ENCODE results near the gene RTL10. TPM values are rescaled to one million over a fixed set of nuclear protein-coding genes. Genes with fewer than 3 reads are reported as not detected.

The RTL10 gene
- polyA plus RNA-seq, 1 of the 3 experiments (the other 2 are of a cell fraction) = 7.8 TPM

GRCh38 chr22:19878461-19879245 lies 24.0 kb upstream of the RTL10 start:
- ChIA-PET CTCF (interaction anchor here (0.6 to 6.1 kb wide), 6 partner anchors 11 to 147 kb away, joined by 3 to 64 read pairs (median 4); no protein-coding TSS in a partner anchor), POLR2A (no interaction called here)
- Histone ChIP-seq H2AFZ (ENCODE audit: low read depth) (no peak overlapping the region), H3K4me1 (ENCODE audit: control insufficient read depth in 1 of 2, insufficient read depth in 2 of 2, low read depth in 1 of 2, low read length in 1 of 2) (peaks cover 38 to 41% of the 10 kb centered on the region in 2 experiments; a peak in 3 of 4 replicates), H3K4me2 (no peak overlapping the region), H4K20me1 (ENCODE audit: insufficient read depth) (no peaks in the 10 kb centered on the region), H3K79me2 (ENCODE audit: insufficient read depth) (peaks cover 26% of the 10 kb centered on the region; the same call in 1 of the 2 replicates), H3K9ac (no peak overlapping the region), H3K36me3 (replicated peaks in 1 of 2; ENCODE audit: control insufficient read depth in 1 of 2, insufficient read depth in 2 of 2, low read length in 1 of 2) (no peaks in the 10 kb centered on the region), H3K27ac (ENCODE audit: low read depth in 2 of 2, low read length in 1 of 2) (no peak overlapping the region), H3K27me3 (ENCODE audit: insufficient read depth) (no peaks in the 10 kb centered on the region), H3K4me3 (ENCODE audit: low read depth in 2 of 2, low read length in 1 of 2) (no peak overlapping the region), H3K9me2 (no peaks in the 10 kb centered on the region), H3F3A (replicated peaks; ENCODE audit: insufficient read depth) (peaks cover 18% of the 10 kb centered on the region), H3K9me3 (no peaks in the 10 kb centered on the region)
- DNase-seq = peak; percentile 34
- 90% methylated on average over 12 of the region's 16 CpGs for WGBS (ENCODE audit: low lambda C conversion rate)
- no peak for TF ChIP-seq NFIC (IDR thresholded peaks at IDR 0.05; ENCODE audit: borderline replicate concordance)

GRCh38 chr22:19877626-19878339 lies 23.1 kb upstream of the RTL10 start:
- H3F3A ChIP-seq (replicated peaks; ENCODE audit: insufficient read depth) = peaks cover 18% of the 10 kb centered on the region
- no peak overlapping the region for H3K9ac ChIP-seq
- 79% methylated on average over 11 of the region's 20 CpGs for WGBS (ENCODE audit: low lambda C conversion rate)
- no peaks in the 10 kb centered on the region for H3K36me3 ChIP-seq (replicated peaks in 1 of 2; ENCODE audit: control insufficient read depth in 1 of 2, insufficient read depth in 2 of 2, low read length in 1 of 2)
- H4K20me1 ChIP-seq (ENCODE audit: insufficient read depth) = no peaks in the 10 kb centered on the region
- TF ChIP-seq ZBTB33 (IDR thresholded peaks at IDR 0.05; ENCODE audit: borderline replicate concordance, low read depth) = no peak
- no peak for TF ChIP-seq NFIC (IDR thresholded peaks at IDR 0.05; ENCODE audit: borderline replicate concordance)
- no peak for TF ChIP-seq USF1 (IDR thresholded peaks at IDR 0.05; ENCODE audit: borderline replicate concordance, low read depth)
- TF ChIP-seq CHD2 (IDR thresholded peaks at IDR 0.05; ENCODE audit: low read length, partially characterized antibody) = no peak
- no peak for TF ChIP-seq RFX5 (IDR thresholded peaks at IDR 0.05; ENCODE audit: low read length)
- TF ChIP-seq NRF1 (IDR thresholded peaks at IDR 0.05; ENCODE audit: low read depth, low read length) = no peak
- TF ChIP-seq MXI1 (IDR thresholded peaks at IDR 0.05; ENCODE audit: low read depth, low read length) = no peak
- TF ChIP-seq TEAD4 (IDR thresholded peaks at IDR 0.05; ENCODE audit: borderline replicate concordance, insufficient read depth) = no peak
- no peak for TF ChIP-seq RAD21 (IDR thresholded peaks at IDR 0.05; ENCODE audit: low read length)
- no peak for TF ChIP-seq FOSL2 (IDR thresholded peaks at IDR 0.05; ENCODE audit: borderline replicate concordance, low read depth)
- no peak overlapping the region for H3K4me3 ChIP-seq (ENCODE audit: low read depth in 2 of 2, low read length in 1 of 2)
- no peak overlapping the region for H3K27ac ChIP-seq (ENCODE audit: low read depth in 2 of 2, low read length in 1 of 2)
- no peaks in the 10 kb centered on the region for H3K9me2 ChIP-seq
- no peaks in the 10 kb centered on the region for H3K27me3 ChIP-seq (ENCODE audit: insufficient read depth)
- peaks cover 35 to 41% of the 10 kb centered on the region in 2 experiments; a peak in 3 of 4 replicates for H3K4me1 ChIP-seq (ENCODE audit: control insufficient read depth in 1 of 2, insufficient read depth in 2 of 2, low read depth in 1 of 2, low read length in 1 of 2)
- H3K4me2 ChIP-seq = no peak overlapping the region
- CTCF ChIA-PET = interaction anchor here (0.6 to 6.1 kb wide), 11 partner anchors 9 to 146 kb away, joined by 3 to 64 read pairs (median 5); no protein-coding TSS in a partner anchor
- DNase-seq = no peak
- POLR2A ChIA-PET = interaction anchor here (1.5 kb wide), 1 partner anchor 147 kb away, joined by 4 read pairs; no protein-coding TSS in a partner anchor
- peaks cover 26% of the 10 kb centered on the region; the same call in 1 of the 2 replicates for H3K79me2 ChIP-seq (ENCODE audit: insufficient read depth)
- H3K9me3 ChIP-seq = no peaks in the 10 kb centered on the region
- H2AFZ ChIP-seq (ENCODE audit: low read depth) = no peak overlapping the region
